Bronchial epithelial cell (primary cell): Measurements from ENCODE around the gene CEP85L. TPM values are rescaled to one million over a fixed set of nuclear protein-coding genes. Genes with fewer than 3 reads are reported as not detected.

Experiments used
- DNase-seq: peaks from one replicate; pipeline ENCODE4 v3.0.0-alpha.2; 2010; ENCODE audit warnings: low read depth
- FAIRE-seq: peaks from 2 replicates; lab custom pipeline; 2011; peaks lifted over from hg19 to GRCh38; lab: Jason Lieb, UNC
- H3K27me3 ChIP-seq: 2 replicates; pipeline ENCODE4 v1.5.1; 2011; ENCODE audit warnings: low read length; ENCODE audit not compliant: control insufficient read depth, insufficient read depth
- H3K36me3 ChIP-seq: 2 replicates; pipeline ENCODE4 v1.5.1; 2011; ENCODE audit warnings: low read length; ENCODE audit not compliant: control insufficient read depth, insufficient read depth
- H3K4me3 ChIP-seq: 2 replicates; pipeline ENCODE4 v1.5.1; 2011; ENCODE audit warnings: mild to moderate bottlenecking, low read depth, low read length, control low read depth
- total RNA-seq: library from RNA; depleted of rRNA; stranded (reverse); fragments of >200 nt; gene quantifications from 2 replicates; pipeline ENCODE4 v1.2.1, GENCODE V29; 2014
- TF ChIP-seq, protein P1 (sequence below): IDR thresholded peaks from 2 replicates; pipeline ENCODE4 v1.5.1; 2011; ENCODE audit warnings: mild to moderate bottlenecking, moderate library complexity, low read length, control low read depth, inconsistent platforms; ENCODE audit not compliant: insufficient read depth, severe bottlenecking

The CEP85L gene
- total RNA-seq, 1 donor from 2014 or later, result 7.1 TPM

DNA sequence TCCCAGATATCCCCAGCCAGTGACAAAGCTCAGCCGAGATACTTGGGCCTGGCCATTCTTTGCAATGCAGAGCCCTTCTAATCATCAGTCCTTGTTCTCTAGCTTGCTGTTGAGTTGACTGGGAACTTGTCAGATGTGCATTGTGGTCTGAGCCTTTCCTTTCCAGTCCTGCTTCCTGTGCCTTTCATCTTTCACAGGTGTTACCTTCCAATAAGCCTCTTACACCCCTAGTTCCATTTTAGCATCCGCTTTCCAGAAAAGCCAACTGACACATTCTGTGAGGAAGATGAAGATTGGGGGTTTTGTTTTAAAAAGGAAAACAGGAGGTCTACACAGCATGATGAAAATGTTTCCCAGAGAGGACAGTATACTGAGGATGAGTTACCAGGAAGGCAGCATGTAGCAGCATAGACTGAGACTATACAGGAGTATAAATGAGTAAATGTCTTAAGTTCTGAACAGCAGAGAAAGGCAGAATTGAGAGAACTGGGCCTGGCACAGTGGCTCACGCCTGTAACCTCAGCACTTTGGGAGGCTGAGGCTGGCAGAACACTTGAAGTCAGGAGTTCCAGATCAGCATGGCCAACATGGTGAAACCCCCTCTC, 5.6 kb upstream of the CEP85L start:
- no peak for DNase-seq
- TF ChIP-seq, protein P1, sequence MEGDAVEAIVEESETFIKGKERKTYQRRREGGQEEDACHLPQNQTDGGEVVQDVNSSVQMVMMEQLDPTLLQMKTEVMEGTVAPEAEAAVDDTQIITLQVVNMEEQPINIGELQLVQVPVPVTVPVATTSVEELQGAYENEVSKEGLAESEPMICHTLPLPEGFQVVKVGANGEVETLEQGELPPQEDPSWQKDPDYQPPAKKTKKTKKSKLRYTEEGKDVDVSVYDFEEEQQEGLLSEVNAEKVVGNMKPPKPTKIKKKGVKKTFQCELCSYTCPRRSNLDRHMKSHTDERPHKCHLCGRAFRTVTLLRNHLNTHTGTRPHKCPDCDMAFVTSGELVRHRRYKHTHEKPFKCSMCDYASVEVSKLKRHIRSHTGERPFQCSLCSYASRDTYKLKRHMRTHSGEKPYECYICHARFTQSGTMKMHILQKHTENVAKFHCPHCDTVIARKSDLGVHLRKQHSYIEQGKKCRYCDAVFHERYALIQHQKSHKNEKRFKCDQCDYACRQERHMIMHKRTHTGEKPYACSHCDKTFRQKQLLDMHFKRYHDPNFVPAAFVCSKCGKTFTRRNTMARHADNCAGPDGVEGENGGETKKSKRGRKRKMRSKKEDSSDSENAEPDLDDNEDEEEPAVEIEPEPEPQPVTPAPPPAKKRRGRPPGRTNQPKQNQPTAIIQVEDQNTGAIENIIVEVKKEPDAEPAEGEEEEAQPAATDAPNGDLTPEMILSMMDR, result no peak
- Histone ChIP-seq H3K4me3 (no peak overlapping the region), H3K36me3 (no peaks in the 10 kb centered on the region), H3K27me3 (no peaks in the 10 kb centered on the region)
- no peak for FAIRE-seq

DNA sequence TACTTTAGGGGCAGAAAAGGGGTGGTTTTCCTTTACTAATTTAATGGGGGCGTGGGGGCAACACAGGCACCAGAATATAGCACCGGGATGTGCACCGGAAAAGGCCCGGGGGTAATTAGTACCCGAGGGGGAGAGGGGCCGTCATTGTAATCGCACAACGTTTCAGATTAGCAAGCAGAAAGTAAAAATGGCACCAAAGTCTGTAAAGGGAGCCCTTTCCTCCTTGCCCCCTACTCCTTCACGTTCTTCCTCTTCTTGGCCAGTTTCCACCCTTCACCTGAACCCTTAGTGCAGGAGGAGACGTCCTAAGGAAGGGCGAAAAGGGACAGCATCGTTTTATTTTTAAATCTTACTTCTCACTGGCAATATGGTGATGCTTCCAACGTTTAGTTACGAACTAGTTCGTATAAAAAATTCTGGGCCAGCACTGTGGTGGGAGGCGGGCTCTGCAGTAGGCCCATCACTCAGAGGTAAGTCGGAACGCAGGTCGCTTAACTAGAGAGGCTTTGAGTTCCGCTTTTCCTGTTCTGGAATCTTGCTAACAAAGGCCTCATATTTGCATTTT, 742 bp upstream of the CEP85L start:
- H3K36me3 ChIP-seq, result no peaks in the 10 kb centered on the region
- no peaks in the 10 kb centered on the region for H3K27me3 ChIP-seq
- no peak for DNase-seq
- peak overlapping the region; percentile 96 for H3K4me3 ChIP-seq
- TF ChIP-seq, protein P1, result no peak
- no peak for FAIRE-seq

DNA sequence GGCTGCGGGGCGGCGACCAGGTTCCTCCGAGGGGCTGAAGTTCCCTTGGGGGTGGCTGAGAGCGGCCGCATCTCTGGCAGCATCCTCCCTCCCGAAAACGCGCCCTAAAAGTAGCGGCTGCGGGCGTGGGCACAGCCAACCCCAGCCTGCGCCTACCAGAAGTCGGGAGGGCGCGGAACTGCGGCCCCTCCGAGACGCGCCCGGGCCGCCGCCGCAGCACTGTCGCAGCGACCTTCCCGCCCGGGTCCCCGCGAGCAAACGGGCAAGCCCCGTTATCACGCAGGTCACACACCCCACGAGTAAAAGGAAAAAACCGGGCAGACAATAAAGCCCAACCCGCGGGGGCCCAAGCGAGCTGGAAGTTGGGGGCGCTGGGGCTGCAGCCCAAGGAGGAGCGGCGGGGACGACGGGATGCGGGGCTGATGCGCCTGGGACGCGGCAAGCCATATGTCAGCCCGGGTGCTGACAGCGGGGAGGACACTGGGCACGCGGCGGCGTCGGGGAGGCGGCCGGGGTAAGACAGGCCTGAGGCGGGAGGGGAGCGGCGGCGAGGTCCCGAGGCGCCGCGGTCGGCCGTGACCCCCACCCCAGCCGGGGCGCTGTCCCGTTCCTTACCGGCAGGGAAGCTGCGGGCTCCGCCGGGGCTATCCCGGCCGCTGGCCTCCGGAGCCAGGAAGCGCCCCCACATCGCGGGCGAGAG, 659 bp downstream of the CEP85L start:
- no peaks in the 10 kb centered on the region for H3K36me3 ChIP-seq
- peak overlapping the region; percentile 96 for H3K4me3 ChIP-seq
- H3K27me3 ChIP-seq, result no peaks in the 10 kb centered on the region
- DNase-seq (no peak), FAIRE-seq (no peak)
- TF ChIP-seq, protein P1, result peak; percentile 18

DNA sequence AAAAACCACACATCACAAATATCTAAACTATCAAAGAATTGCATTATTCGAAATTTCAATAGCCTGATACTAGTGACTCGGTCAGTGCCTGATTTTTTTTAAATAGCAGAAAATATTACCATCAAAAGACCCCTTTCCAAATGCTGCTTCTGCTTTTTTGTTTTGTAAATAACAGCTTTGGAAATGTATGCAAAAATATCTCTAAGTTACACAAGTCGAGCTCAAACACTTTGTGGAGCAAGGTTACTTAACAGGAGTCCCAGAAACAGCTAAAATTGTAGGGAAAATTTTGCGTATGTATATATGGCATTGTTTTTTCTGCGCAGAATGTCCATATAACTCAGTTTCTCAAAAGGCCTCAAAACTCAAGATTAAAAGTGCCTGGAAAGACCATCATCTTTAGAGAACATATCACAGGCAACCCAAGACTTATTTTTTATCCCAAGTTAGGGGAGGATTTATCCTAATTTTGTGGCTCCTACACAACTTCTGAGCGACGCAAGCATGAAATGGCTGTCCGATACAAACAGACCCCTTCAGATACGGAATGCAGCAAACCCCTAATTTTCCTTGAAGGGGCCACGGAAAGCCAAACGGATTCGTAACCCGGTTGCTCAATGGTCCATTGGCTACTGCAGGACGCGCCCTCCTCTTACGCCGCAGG, 1.3 kb downstream of the CEP85L start:
- DNase-seq, result peak; percentile 36
- TF ChIP-seq, protein P1, result no peak
- no peak for FAIRE-seq
- Histone ChIP-seq H3K27me3 (no peaks in the 10 kb centered on the region), H3K4me3 (peak overlapping the region; percentile 96), H3K36me3 (no peaks in the 10 kb centered on the region)

DNA sequence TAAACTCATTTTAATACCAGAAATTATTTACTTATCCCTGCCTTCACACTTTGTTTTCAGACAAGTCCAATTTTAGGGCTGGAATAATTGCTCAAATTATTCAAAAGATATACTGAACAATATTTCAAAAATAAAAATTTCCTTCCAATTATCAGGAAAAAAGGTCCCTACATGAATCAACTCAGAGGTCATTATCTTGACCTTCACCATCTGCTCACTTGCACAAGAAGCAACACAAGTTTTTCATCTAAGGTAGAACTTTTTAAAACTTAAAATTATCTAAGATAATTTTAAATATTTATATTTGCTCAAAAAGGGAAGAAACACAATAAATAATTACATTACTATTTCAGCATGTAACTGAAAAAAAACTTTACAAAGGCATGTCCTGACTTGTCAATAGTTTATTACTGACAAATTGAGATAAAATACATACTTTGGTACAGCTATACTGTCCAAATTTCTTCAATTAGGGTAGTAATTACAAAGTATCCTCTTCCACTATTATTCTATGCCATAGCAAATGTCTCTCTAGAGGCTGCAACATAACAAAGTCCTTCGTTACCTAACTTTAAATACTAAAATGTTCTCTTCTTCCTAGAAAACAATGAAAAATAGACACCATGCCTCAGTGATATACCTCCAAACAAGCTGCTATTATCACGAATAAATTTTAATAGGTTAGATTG, 2.4 kb downstream of the CEP85L start:
- DNase-seq, result no peak
- FAIRE-seq, result no peak
- H3K36me3 ChIP-seq, result no peaks in the 10 kb centered on the region
- no peaks in the 10 kb centered on the region for H3K27me3 ChIP-seq
- TF ChIP-seq, protein P1, result no peak
- H3K4me3 ChIP-seq, result no peak overlapping the region
